ENCODE results near the gene ADAM33. TPM values are rescaled to one million over a fixed set of nuclear protein-coding genes. Genes with fewer than 3 reads are reported as not detected.

ADAM33 gene
- total and polyA plus RNA-seq, 2 donors (not counting 1 experiment from before 2014, with no cell fraction given), result not detected

- no peak overlapping the region for H3K27ac Mint-ChIP-seq
- Histone ChIP-seq H3K27me3 (replicated peaks in 1 of 4; ENCODE audit: control extremely low read depth in 1 of 4, control insufficient read depth in 3 of 4, insufficient read depth in 4 of 4, low read length in 3 of 4) (no peaks in the 10 kb centered on the region), H3K27ac (ENCODE audit: low read length in 2 of 2) (no peak overlapping the region), H3K79me2 (ENCODE audit: control insufficient read depth, insufficient read depth, low read length) (no peaks in the 10 kb centered on the region), H3K9ac (ENCODE audit: low read length) (no peak overlapping the region), H3K4me3 (ENCODE audit: control extremely low read depth in 1 of 5, extremely low read depth in 1 of 5, insufficient read depth in 1 of 5, low read depth in 2 of 5, low read length in 4 of 5) (no peak overlapping the region), H3K4me2 (replicated peaks; ENCODE audit: low read depth, low read length, poor library complexity, severe bottlenecking) (no peak overlapping the region), H4K20me1 (ENCODE audit: control insufficient read depth, insufficient read depth, low read length, poor library complexity, severe bottlenecking) (no peaks in the 10 kb centered on the region), H2AFZ (ENCODE audit: insufficient read depth, low read depth, low read length, poor library complexity, severe bottlenecking) (no peak overlapping the region), H3K36me3 (replicated peaks in 1 of 2; ENCODE audit: control extremely low read depth in 1 of 2, control insufficient read depth in 1 of 2, extremely low read depth in 1 of 2, insufficient read depth in 2 of 2, low read length in 1 of 2) (peaks cover 0 to 9% of the 10 kb centered on the region in 2 experiments), H3K4me1 (ENCODE audit: control insufficient read depth in 2 of 2, insufficient read depth in 2 of 2, low read length in 2 of 2) (no peaks in the 10 kb centered on the region), H3K9me3 (ENCODE audit: control extremely low read depth in 1 of 3, control insufficient read depth in 2 of 3, insufficient read depth in 1 of 3, low read length in 2 of 3) (peaks cover 0 to 12% (median 0%) of the 10 kb centered on the region in 3 donors)
- TF ChIP-seq EZH2 (IDR thresholded peaks at IDR 0.05; ENCODE audit: borderline replicate concordance, insufficient read depth, low read depth, low read length, poor library complexity, severe bottlenecking) (no peak), CTCF (IDR thresholded peaks at IDR 0.05) (no peak)
- no peak overlapping the region for H3K4me3 Mint-ChIP-seq
- no peak for ATAC-seq (ENCODE audit: low read depth)
- no peaks in the 10 kb centered on the region for H3K9me3 Mint-ChIP-seq (ENCODE audit: insufficient read depth)
- intact Hi-C loops (cut with micrococcal nuclease), result no loop called here
- DNase-seq, result no peak
- POLR2A ChIA-PET, result interaction anchor here (0.6 kb wide), 1 partner anchor 8 kb away, joined by 3 read pairs; no protein-coding TSS in a partner anchor
- CTCF ChIA-PET, result interaction anchor here (1.0 kb wide), 1 partner anchor 58 kb away, joined by 3 read pairs; no protein-coding TSS in a partner anchor
- WGBS (ENCODE audit: insufficient coverage), result 93% methylated on average over 4 of the region's 10 CpGs
- H3K4me1 Mint-ChIP-seq, result peaks cover 4% of the 10 kb centered on the region
- no peaks in the 10 kb centered on the region for H3K27me3 Mint-ChIP-seq
These were observed 28.9 kb downstream of the ADAM33 start for GRCh38 chr20:3652676-3653596.

GRCh38 chr20:3652221-3652620, 29.6 kb downstream of the ADAM33 start:
- no peaks in the 10 kb centered on the region for H3K79me2 ChIP-seq (ENCODE audit: control insufficient read depth, insufficient read depth, low read length)
- H3K9me3 Mint-ChIP-seq (ENCODE audit: insufficient read depth), result no peaks in the 10 kb centered on the region
- peaks cover 4% of the 10 kb centered on the region for H3K4me1 Mint-ChIP-seq
- intact Hi-C loops (cut with micrococcal nuclease), result no loop called here
- H4K20me1 ChIP-seq (ENCODE audit: control insufficient read depth, insufficient read depth, low read length, poor library complexity, severe bottlenecking), result no peaks in the 10 kb centered on the region
- no peaks in the 10 kb centered on the region for H3K27me3 ChIP-seq (replicated peaks in 1 of 4; ENCODE audit: control extremely low read depth in 1 of 4, control insufficient read depth in 3 of 4, insufficient read depth in 4 of 4, low read length in 3 of 4)
- WGBS (ENCODE audit: insufficient coverage), result 86% methylated on average over 8 of the region's 9 CpGs
- no peak overlapping the region for H3K4me3 ChIP-seq (ENCODE audit: control extremely low read depth in 1 of 5, extremely low read depth in 1 of 5, insufficient read depth in 1 of 5, low read depth in 2 of 5, low read length in 4 of 5)
- DNase-seq, result no peak
- no peak overlapping the region for H2AFZ ChIP-seq (ENCODE audit: insufficient read depth, low read depth, low read length, poor library complexity, severe bottlenecking)
- H3K9ac ChIP-seq (ENCODE audit: low read length), result no peak overlapping the region
- H3K27ac ChIP-seq (ENCODE audit: low read length in 2 of 2), result no peak overlapping the region
- H3K27ac Mint-ChIP-seq, result no peak overlapping the region
- H3K9me3 ChIP-seq (ENCODE audit: control extremely low read depth in 1 of 3, control insufficient read depth in 2 of 3, insufficient read depth in 1 of 3, low read length in 2 of 3), result peaks cover 0 to 12% (median 0%) of the 10 kb centered on the region in 3 donors
- no peak overlapping the region for H3K4me3 Mint-ChIP-seq
- CTCF ChIA-PET, result interaction anchor here (1.0 kb wide), 1 partner anchor 58 kb away, joined by 3 read pairs; no protein-coding TSS in a partner anchor
- no peak for ATAC-seq (ENCODE audit: low read depth)
- H3K4me2 ChIP-seq (replicated peaks; ENCODE audit: low read depth, low read length, poor library complexity, severe bottlenecking), result no peak overlapping the region
- H3K36me3 ChIP-seq (replicated peaks in 1 of 2; ENCODE audit: control extremely low read depth in 1 of 2, control insufficient read depth in 1 of 2, extremely low read depth in 1 of 2, insufficient read depth in 2 of 2, low read length in 1 of 2), result peaks cover 0 to 14% of the 10 kb centered on the region in 2 experiments
- no peaks in the 10 kb centered on the region for H3K4me1 ChIP-seq (ENCODE audit: control insufficient read depth in 2 of 2, insufficient read depth in 2 of 2, low read length in 2 of 2)
- no peaks in the 10 kb centered on the region for H3K27me3 Mint-ChIP-seq
- no peak for TF ChIP-seq EZH2 (IDR thresholded peaks at IDR 0.05; ENCODE audit: borderline replicate concordance, insufficient read depth, low read depth, low read length, poor library complexity, severe bottlenecking)
- no peak for TF ChIP-seq CTCF (IDR thresholded peaks at IDR 0.05)
- POLR2A ChIA-PET, result no interaction called here

Data from B cell (primary cell).